Stimulated activated CD4-positive, alpha-beta T cell treated with anti-CD3 and anti-CD28 coated beads, Interleukin-15, amount 100 ng/mL, for 24 hours (primary cell): ENCODE measurements around the gene LMTK3.
"Not testable (repeated sequence)": the region's sequence is repeated elsewhere in the genome, so short reads cannot be mapped to it uniquely, and the experiment has no call there.

Source experiments
- DNase-seq: peaks from one replicate; pipeline ENCODE4 v3.0.0-alpha.2; 2020

LMTK3 gene

GRCh38 chr19:48538057-48538456, 26.4 kb upstream of the LMTK3 start:
- DNase-seq, result not testable (repeated sequence)

- DNase-seq, result no peak
These were observed 25.9 kb upstream of the LMTK3 start for GRCh38 chr19:48537541-48537940.

- DNase-seq, result no peak
These were observed 22.1 kb upstream of the LMTK3 start for GRCh38 chr19:48533770-48534169.

- DNase-seq, result no peak
These were observed 19.1 kb upstream of the LMTK3 start for GRCh38 chr19:48530770-48531169.

GRCh38 chr19:48530066-48530720, 18.6 kb upstream of the LMTK3 start:
- DNase-seq, result no peak

- no peak for DNase-seq
These were observed 17.5 kb upstream of the LMTK3 start for GRCh38 chr19:48529156-48529555.

GRCh38 chr19:48524732-48525131, 13.1 kb upstream of the LMTK3 start:
- DNase-seq, result no peak

- DNase-seq, result no peak
These were observed 12.6 kb upstream of the LMTK3 start for GRCh38 chr19:48524221-48524620.

- DNase-seq, result no peak
These were observed 8.5 kb upstream of the LMTK3 start for GRCh38 chr19:48520134-48520533.

GRCh38 chr19:48519426-48519825, 7.8 kb upstream of the LMTK3 start:
- DNase-seq, result not testable (repeated sequence)

- DNase-seq, result no peak
These were observed 6.6 kb upstream of the LMTK3 start for GRCh38 chr19:48518207-48518606.

- DNase-seq, result no peak
These were observed 4.9 kb upstream of the LMTK3 start for GRCh38 chr19:48516536-48516935.

GRCh38 chr19:48514123-48514458, 2.5 kb upstream of the LMTK3 start:
- DNase-seq, result no peak

GRCh38 chr19:48513289-48514122, 1.9 kb upstream of the LMTK3 start:
- peak; percentile 84 for DNase-seq

GRCh38 chr19:48512504-48513288, 1.1 kb upstream of the LMTK3 start:
- DNase-seq, result no peak

- DNase-seq, result peak; percentile 29
These were observed 309 bp downstream of the LMTK3 start for GRCh38 chr19:48511321-48511731.

- DNase-seq, result peak; percentile 85
These were observed 990 bp downstream of the LMTK3 start for GRCh38 chr19:48510421-48511268.

GRCh38 chr19:48509467-48510194, 2.0 kb downstream of the LMTK3 start:
- no peak for DNase-seq

GRCh38 chr19:48508729-48509411, 2.8 kb downstream of the LMTK3 start:
- no peak for DNase-seq

- DNase-seq, result no peak
These were observed 3.7 kb downstream of the LMTK3 start for GRCh38 chr19:48507911-48508439.

- no peak for DNase-seq
These were observed 5.4 kb downstream of the LMTK3 start for GRCh38 chr19:48506138-48506733.
